GM10266 (cell line): ENCODE measurements around the gene PKIB.
"Not testable (repeated sequence)": the region's sequence is repeated elsewhere in the genome, so short reads cannot be mapped to it uniquely, and the experiment has no call there.

Experiments
- DNase-seq: peaks from one replicate; pipeline ENCODE4 v3.0.0; 2012; ENCODE audit errors: extremely low spot score
- TF ChIP-seq, protein P1 (sequence below): IDR thresholded peaks from 2 replicates; pipeline ENCODE4 v1.5.1; 2012; ENCODE audit warnings: mild to moderate bottlenecking, low read depth; ENCODE audit not compliant: control insufficient read depth, insufficient read depth; ENCODE audit errors: missing control alignments

PKIB gene

DNA sequence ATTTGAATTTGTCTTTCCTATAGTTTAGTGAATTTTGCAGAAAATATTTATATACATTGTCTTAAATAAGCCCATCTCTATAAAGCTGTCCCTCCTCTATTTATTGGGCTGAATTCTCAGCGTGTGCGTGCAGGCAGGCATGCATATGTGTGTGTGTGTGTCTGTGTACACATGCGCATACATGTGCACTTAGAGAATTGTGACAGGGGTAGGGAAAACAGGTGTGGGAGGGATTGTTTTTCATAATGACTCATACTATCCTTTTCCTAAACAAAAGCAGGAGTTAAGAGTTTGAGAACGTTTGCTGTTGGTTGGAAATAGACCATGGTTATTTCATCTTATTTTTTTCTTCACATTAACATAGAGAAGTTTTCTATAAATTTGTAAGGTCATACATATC is 126.0 kb downstream of the PKIB start:
- no peak for DNase-seq
- TF ChIP-seq, protein P1, sequence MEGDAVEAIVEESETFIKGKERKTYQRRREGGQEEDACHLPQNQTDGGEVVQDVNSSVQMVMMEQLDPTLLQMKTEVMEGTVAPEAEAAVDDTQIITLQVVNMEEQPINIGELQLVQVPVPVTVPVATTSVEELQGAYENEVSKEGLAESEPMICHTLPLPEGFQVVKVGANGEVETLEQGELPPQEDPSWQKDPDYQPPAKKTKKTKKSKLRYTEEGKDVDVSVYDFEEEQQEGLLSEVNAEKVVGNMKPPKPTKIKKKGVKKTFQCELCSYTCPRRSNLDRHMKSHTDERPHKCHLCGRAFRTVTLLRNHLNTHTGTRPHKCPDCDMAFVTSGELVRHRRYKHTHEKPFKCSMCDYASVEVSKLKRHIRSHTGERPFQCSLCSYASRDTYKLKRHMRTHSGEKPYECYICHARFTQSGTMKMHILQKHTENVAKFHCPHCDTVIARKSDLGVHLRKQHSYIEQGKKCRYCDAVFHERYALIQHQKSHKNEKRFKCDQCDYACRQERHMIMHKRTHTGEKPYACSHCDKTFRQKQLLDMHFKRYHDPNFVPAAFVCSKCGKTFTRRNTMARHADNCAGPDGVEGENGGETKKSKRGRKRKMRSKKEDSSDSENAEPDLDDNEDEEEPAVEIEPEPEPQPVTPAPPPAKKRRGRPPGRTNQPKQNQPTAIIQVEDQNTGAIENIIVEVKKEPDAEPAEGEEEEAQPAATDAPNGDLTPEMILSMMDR: no peak

DNA sequence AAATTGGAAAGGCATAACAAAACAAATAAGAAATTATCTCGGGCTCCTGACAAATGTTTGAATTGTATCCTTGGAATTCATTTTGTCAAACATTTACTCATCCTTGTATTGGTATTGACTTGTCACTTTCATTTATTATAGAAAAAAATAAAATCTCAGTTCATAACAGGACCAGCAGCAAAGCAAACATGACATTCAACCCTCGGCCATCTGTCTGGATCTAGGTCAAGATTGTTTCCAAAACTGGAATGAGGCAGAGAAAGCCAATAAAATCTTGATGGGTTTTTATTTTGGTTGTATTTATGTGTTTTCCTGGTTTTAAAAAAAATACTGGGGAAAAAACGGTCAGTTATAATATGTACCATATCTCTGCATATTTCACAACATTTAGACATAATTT is 126.4 kb downstream of the PKIB start:
- no peak for DNase-seq

DNA sequence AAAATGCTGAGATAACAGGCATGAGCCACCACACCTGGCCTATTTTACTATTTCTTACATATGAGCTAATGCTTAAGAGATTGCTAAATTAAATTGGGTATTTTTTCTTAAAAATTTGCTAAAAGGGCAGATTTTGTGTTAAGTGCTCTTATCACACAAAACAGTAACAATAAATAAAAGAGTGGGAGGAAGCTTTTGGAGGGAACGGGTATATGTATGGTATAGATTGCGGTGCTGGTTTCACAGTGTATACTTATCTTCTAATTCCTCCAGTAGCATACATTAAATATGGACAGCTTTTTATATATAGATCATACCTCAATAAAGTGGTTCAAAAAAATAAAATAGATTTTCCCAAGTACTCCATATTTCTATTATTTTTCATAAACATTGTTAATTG is 129.9 kb downstream of the PKIB start:
- TF ChIP-seq, protein P1: no peak
- DNase-seq: no peak

More for the DNA sequence above, 126.4 kb downstream of the PKIB start:
- TF ChIP-seq, protein P1: no peak

- TF ChIP-seq, protein P1: no peak
- DNase-seq: no peak
Observed at GRCh38 chr6:122740936-122741335, 130.7 kb downstream of the PKIB start.

GRCh38 chr6:122744247-122744646 is 134.0 kb downstream of the PKIB start:
- not testable (repeated sequence) for DNase-seq

GRCh38 chr6:122744856-122745255 is 134.7 kb downstream of the PKIB start:
- DNase-seq: not testable (repeated sequence)

DNA sequence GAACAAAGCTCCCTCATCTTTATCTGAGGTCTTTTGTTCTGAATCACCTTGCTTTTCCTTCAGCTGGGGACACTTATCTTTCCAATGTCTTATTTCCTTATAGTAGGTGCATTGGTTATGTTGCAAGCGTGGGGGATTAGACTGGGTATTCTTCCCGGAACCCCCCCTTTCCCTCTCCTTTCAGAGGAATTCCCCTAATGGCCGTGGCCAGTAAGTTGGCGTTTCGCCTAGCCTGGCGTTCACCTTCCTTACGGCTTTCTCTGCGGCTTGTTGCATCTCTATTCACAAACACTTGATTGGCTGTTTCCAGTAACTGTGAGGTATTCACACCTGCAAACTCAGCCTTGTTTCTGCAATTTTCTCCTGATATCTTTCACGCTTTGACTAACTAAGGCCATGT is 136.5 kb downstream of the PKIB start:
- TF ChIP-seq, protein P1: no peak
- DNase-seq: no peak

DNA sequence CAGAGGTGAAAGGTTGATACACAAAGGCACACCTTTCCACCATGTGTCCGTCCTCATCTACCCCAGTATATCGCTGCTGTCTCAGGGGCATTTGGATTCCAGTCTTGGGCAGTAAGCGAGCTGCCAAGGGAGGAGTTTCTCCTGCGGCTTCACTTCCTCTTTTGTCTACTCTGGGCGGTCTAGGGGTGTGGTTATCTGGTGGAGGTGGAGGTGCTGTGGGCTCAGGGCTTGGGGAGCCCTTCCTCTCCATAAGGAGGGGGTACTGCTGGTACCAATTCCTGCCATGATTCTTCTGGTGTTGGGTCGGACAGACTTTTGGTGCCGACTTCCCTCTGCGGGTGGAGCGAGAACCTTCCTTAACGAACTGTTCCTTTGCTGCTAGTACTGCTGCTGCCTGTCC is 137.4 kb downstream of the PKIB start:
- TF ChIP-seq, protein P1: no peak
- no peak for DNase-seq

GRCh38 chr6:122748945-122749344 is 138.7 kb downstream of the PKIB start:
- DNase-seq: not testable (repeated sequence)
